HEK293 (cell line): Measurements from ENCODE around the gene CD274.

Experiments
- CTCF ChIA-PET: fragments of 350-600 bp; formaldehyde crosslinking; extraction: SDS; loops from one replicate; lab custom pipeline; 2021; ENCODE audit warnings: antibody characterized with exemption; lab: Yijun Ruan, JAX
- POLR2A ChIA-PET: fragments of 300-600 bp; formaldehyde crosslinking; extraction: SDS; loops from one replicate; lab custom pipeline; 2020; ENCODE audit warnings: antibody characterized with exemption, inconsistent platforms; lab: Yijun Ruan, JAX
- H3K27ac ChIP-seq: fragments of 200-500 bp; sonication (Bioruptor generic); 2 replicates; pipeline ENCODE4 v1.5.1; 2014; ENCODE audit warnings: low read depth, low read length, control low read depth, inconsistent platforms; ENCODE audit errors: extremely low read depth
- H3K36me3 ChIP-seq, 2 experiments: fragments of 200-500 bp in 1 of 2; sonication (Bioruptor generic) in 1 of 2; 1 replicate in 1 of 2; 2 replicates in 1 of 2; pipeline ENCODE4 v1.5.1; 2014 to 2017; ENCODE audit warnings: inconsistent platforms in 2 of 2, low read length in 2 of 2; ENCODE audit not compliant: control insufficient read depth in 2 of 2, insufficient read depth in 1 of 2
- H3K4me1 ChIP-seq: fragments of 200-500 bp; sonication (Bioruptor generic); 2 replicates; pipeline ENCODE4 v1.5.1; 2014; ENCODE audit warnings: mild to moderate bottlenecking, low read length, inconsistent platforms; ENCODE audit not compliant: control insufficient read depth, insufficient read depth
- H3K4me3 ChIP-seq: 2 replicates; pipeline ENCODE4 v1.5.1; 2011; ENCODE audit warnings: low read depth, mild to moderate bottlenecking, control low read depth, low read length, moderate library complexity
- H3K9me3 ChIP-seq: fragments of 200-500 bp; sonication (Bioruptor generic); 2 replicates; pipeline ENCODE4 v1.5.1; 2014; ENCODE audit warnings: low read depth, low read length, inconsistent platforms; ENCODE audit not compliant: control insufficient read depth, insufficient read depth
- GFI1B ChIP-seq: fragments of 450-650 bp; formaldehyde crosslinking; IDR thresholded peaks from 2 replicates; pipeline ENCODE4 v1.5.1; 2016; ENCODE audit warnings: missing biosample characterization, missing genetic modification characterization
- KLF16 ChIP-seq: fragments of 450-650 bp; formaldehyde crosslinking; IDR thresholded peaks from 2 replicates; pipeline ENCODE4 v1.5.1; 2017; ENCODE audit warnings: missing biosample characterization, missing genetic modification characterization
- ZBTB26 ChIP-seq: fragments of 450-650 bp; formaldehyde crosslinking; optimal IDR thresholded peaks from 2 replicates; pipeline ENCODE3; 2016; ENCODE audit warnings: missing biosample characterization, mild to moderate bottlenecking, missing genetic modification characterization
- ZNF114 ChIP-seq: fragments of 450-650 bp; formaldehyde crosslinking; IDR thresholded peaks from 2 replicates; pipeline ENCODE4 v1.5.0; 2017; ENCODE audit warnings: missing biosample characterization, missing genetic modification characterization
- ZNF16 ChIP-seq: fragments of 450-650 bp; formaldehyde crosslinking; IDR thresholded peaks from 2 replicates; pipeline ENCODE4 v1.5.1; 2016; ENCODE audit warnings: low read depth, missing biosample characterization, missing genetic modification characterization
- ZNF214 ChIP-seq: fragments of 450-650 bp; formaldehyde crosslinking; IDR thresholded peaks from 2 replicates; pipeline ENCODE4 v1.5.1; 2017; ENCODE audit warnings: missing biosample characterization, mild to moderate bottlenecking, missing genetic modification characterization, borderline replicate concordance
- ZNF530 ChIP-seq: fragments of 450-650 bp; formaldehyde crosslinking; IDR thresholded peaks from 2 replicates; pipeline ENCODE4 v1.5.1; 2016; ENCODE audit warnings: low read depth, missing biosample characterization, missing genetic modification characterization
- ZNF560 ChIP-seq: fragments of 450-650 bp; formaldehyde crosslinking; IDR thresholded peaks from 2 replicates; pipeline ENCODE4 v1.5.1; 2017; ENCODE audit warnings: missing biosample characterization, missing genetic modification characterization, borderline replicate concordance
- ZNF571 ChIP-seq: fragments of 450-650 bp; formaldehyde crosslinking; IDR thresholded peaks from 2 replicates; pipeline ENCODE4 v1.5.0; 2017; ENCODE audit warnings: missing biosample characterization, missing genetic modification characterization
- ZNF585B ChIP-seq: fragments of 450-650 bp; formaldehyde crosslinking; IDR thresholded peaks from 2 replicates; pipeline ENCODE4 v1.5.1; 2016; ENCODE audit warnings: missing biosample characterization, missing genetic modification characterization
- ZNF624 ChIP-seq: fragments of 450-650 bp; formaldehyde crosslinking; IDR thresholded peaks from 2 replicates; pipeline ENCODE4 v1.5.1; 2017; ENCODE audit warnings: missing biosample characterization, missing genetic modification characterization
- ZNF645 ChIP-seq: fragments of 450-650 bp; formaldehyde crosslinking; IDR thresholded peaks from 2 replicates; pipeline ENCODE4; 2016; ENCODE audit warnings: missing biosample characterization, missing genetic modification characterization
- ZNF677 ChIP-seq: fragments of 450-650 bp; IDR thresholded peaks from 2 replicates; pipeline ENCODE4 v1.5.0; 2018; ENCODE audit warnings: missing biosample characterization, mild to moderate bottlenecking, missing genetic modification characterization, moderate library complexity
- ZNF776 ChIP-seq: fragments of 450-650 bp; formaldehyde crosslinking; IDR thresholded peaks from 2 replicates; pipeline ENCODE4 v1.5.0; 2017; ENCODE audit warnings: missing biosample characterization, missing genetic modification characterization, borderline replicate concordance
- ZNF843 ChIP-seq: fragments of 450-650 bp; formaldehyde crosslinking; IDR thresholded peaks from 2 replicates; pipeline ENCODE4 v1.5.1; 2016; ENCODE audit warnings: missing biosample characterization, missing genetic modification characterization
- ZSCAN18 ChIP-seq: fragments of 450-650 bp; formaldehyde crosslinking; IDR thresholded peaks from 2 replicates; pipeline ENCODE4 v1.5.1; 2016; ENCODE audit warnings: missing biosample characterization, missing genetic modification characterization
- ZSCAN23 ChIP-seq: fragments of 450-650 bp; formaldehyde crosslinking; IDR thresholded peaks from 2 replicates; pipeline ENCODE4 v1.5.1; 2016; ENCODE audit warnings: missing biosample characterization, missing genetic modification characterization

Gene CD274

GRCh38 chr9:5448016-5448415 lies 2.3 kb upstream of the CD274 start (continued):
- no peak for TF ChIP-seq ZNF214 (tag by site-specific recombination)

- H3K27ac ChIP-seq, result no peak overlapping the region
- TF ChIP-seq ZNF114 (tag by site-specific recombination) (no peak), ZSCAN23 (no peak), KLF16 (tag by site-specific recombination) (no peak), ZNF585B (tag by site-specific recombination) (no peak)
- H3K9me3 ChIP-seq, result no peaks in the 10 kb centered on the region
- no peak overlapping the region for H3K4me3 ChIP-seq
- no peaks in the 10 kb centered on the region for H3K36me3 ChIP-seq
- POLR2A ChIA-PET, result interaction anchor here (1.5 kb wide), 1 partner anchor 9 kb away, joined by 5 read pairs; no protein-coding TSS in a partner anchor
- no peaks in the 10 kb centered on the region for H3K4me1 ChIP-seq
- CTCF ChIA-PET, result interaction anchor here (0.6 to 2.9 kb wide), 12 partner anchors 16 to 699 kb away, joined by 3 to 26 read pairs (median 5); partner anchors contain the start of gene INSL6
Observed at GRCh38 chr9:5448461-5449435, 1.6 kb upstream of the CD274 start.

GRCh38 chr9:5449521-5450358 lies 602 bp upstream of the CD274 start:
- peak overlapping the region; percentile 32 for H3K4me3 ChIP-seq
- no peaks in the 10 kb centered on the region for H3K4me1 ChIP-seq
- POLR2A ChIA-PET, result interaction anchor here (0.9 to 1.5 kb wide), 3 partner anchors 10 to 179 kb away, joined by 4 to 7 read pairs (median 5); partner anchors contain the start of genes PLGRKT and RIC1
- no peak overlapping the region for H3K27ac ChIP-seq
- no peaks in the 10 kb centered on the region for H3K36me3 ChIP-seq
- H3K9me3 ChIP-seq, result no peaks in the 10 kb centered on the region
- TF ChIP-seq ZNF645 (tag by site-specific recombination), result no peak
- TF ChIP-seq ZSCAN18 (tag by site-specific recombination), result no peak
- no peak for TF ChIP-seq ZNF560 (tag by site-specific recombination)
- TF ChIP-seq ZNF624 (tag by site-specific recombination), result no peak
- no peak for TF ChIP-seq ZNF677 (tag by site-specific recombination)
- no peak for TF ChIP-seq ZNF530 (tag by site-specific recombination)
- no peak for TF ChIP-seq ZNF16
- TF ChIP-seq ZNF776 (tag by site-specific recombination), result no peak
- no peak for TF ChIP-seq GFI1B (tag by site-specific recombination)
- TF ChIP-seq ZBTB26 (tag by site-specific recombination), result no peak
- no peak for TF ChIP-seq ZNF843
- no peak for TF ChIP-seq ZNF571
- CTCF ChIA-PET, result interaction anchor here (0.5 to 2.2 kb wide), 26 partner anchors 7 to 1593 kb away, joined by 3 to 26 read pairs (median 5); partner anchors contain the start of genes INSL6 and PLGRKT
